AG09309 (cell line): Measurements from ENCODE around the gene TOMT.

Experiments
- DNase-seq: peaks from one replicate; pipeline ENCODE4 v3.0.0-alpha.2; 2010; ENCODE audit warnings: low read depth
- H3K4me3 ChIP-seq: 2 replicates; pipeline ENCODE4 v1.5.1; 2011; ENCODE audit warnings: mild to moderate bottlenecking, low read depth, low read length, moderate library complexity; ENCODE audit not compliant: control insufficient read depth
- TF ChIP-seq, protein P1 (sequence below): IDR thresholded peaks from 2 replicates; pipeline ENCODE4 v1.5.1; 2011; ENCODE audit warnings: mild to moderate bottlenecking, low read depth, low read length, inconsistent platforms; ENCODE audit not compliant: insufficient read depth, control insufficient read depth; ENCODE audit errors: missing control alignments

TOMT gene

DNA sequence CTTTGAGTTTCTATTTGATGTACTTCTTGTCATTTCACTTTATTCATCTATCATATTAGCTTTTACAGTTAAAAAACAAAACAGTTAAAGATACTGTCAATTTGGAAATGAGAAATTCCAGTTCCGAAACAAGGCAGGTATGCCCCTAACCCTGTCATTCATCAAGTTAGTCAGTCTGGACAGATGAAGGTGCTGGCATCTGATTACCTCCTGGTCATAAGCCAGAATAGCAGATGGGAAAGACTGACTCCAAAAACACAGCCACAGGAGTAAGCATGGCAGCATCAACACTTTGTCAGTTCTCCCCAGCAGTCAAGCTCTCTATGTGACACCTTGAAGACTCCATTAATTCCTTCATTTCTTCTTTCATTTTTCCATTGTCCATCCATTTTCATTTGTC lies 20.8 kb upstream of the TOMT start:
- DNase-seq = no peak
- TF ChIP-seq, protein P1, sequence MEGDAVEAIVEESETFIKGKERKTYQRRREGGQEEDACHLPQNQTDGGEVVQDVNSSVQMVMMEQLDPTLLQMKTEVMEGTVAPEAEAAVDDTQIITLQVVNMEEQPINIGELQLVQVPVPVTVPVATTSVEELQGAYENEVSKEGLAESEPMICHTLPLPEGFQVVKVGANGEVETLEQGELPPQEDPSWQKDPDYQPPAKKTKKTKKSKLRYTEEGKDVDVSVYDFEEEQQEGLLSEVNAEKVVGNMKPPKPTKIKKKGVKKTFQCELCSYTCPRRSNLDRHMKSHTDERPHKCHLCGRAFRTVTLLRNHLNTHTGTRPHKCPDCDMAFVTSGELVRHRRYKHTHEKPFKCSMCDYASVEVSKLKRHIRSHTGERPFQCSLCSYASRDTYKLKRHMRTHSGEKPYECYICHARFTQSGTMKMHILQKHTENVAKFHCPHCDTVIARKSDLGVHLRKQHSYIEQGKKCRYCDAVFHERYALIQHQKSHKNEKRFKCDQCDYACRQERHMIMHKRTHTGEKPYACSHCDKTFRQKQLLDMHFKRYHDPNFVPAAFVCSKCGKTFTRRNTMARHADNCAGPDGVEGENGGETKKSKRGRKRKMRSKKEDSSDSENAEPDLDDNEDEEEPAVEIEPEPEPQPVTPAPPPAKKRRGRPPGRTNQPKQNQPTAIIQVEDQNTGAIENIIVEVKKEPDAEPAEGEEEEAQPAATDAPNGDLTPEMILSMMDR = no peak
- no peak overlapping the region for H3K4me3 ChIP-seq

DNA sequence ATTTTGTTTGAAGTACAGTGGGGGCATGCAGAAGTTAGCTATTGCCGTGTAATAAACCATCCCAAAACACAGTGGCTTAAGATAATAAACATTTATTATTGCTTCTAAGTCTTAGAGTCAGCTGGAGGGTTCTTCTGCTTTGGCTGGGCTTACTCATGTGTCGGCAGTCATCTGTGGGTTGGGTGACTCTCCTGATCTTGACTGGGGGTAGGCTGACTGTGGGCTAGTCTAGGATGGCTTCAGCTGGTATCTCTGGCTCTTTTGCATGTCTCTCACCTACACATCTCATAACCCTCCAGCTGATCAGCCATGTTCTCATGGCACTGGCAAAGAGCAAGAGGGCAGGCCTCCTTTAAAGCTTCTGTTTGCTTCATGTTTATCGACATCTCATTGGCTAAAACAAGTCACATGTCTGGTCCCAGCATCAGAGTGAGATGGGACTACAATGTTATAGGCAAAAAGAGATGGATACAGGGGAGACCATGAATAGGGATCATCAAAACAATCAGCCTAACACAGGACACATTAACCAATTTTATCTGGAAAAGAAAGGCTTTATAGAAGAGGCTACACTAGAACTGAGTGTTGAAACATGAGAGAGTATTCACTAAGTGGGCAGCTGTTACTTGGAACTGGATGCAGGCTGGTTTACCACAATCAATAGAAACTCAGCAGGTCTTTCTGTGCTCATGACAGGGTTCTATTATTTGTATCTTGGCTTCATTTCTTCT lies 19.9 kb upstream of the TOMT start:
- H3K4me3 ChIP-seq = no peak overlapping the region
- TF ChIP-seq, protein P1 = no peak
- no peak for DNase-seq

DNA sequence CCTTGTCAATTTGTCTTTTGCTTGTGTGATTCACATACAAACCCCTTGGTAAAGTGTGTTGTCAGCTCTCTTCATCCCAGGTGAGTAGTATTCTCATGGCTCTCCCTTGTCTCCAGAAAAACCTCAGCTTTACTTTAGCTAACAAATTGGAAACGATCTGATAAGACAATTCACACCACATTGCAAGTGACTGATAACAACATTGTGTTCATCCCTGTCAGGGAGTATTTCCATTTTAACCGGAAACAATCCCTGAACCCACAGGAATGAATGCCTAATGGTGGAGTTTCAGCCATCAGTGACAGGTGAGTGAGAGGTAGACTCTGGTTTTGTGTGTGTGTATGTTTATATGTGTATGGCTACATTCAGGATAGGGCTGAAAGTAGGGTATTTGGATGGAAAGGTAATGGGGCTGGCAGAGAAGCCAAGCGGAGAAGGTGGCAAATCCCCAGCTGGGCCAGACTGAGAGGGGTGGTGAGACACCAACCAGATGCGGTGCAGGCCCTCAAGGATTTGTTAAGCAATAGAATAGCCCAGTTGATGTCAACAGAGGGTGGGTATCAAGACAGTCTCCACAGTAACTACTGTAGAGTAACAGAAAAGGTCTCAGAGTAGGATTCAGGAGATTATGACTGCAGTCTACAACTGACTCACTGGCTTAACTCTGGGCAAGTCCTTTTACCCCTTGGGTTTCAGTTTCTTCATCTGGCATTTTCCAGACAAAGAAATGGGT lies 17.5 kb upstream of the TOMT start:
- H3K4me3 ChIP-seq = no peak overlapping the region
- TF ChIP-seq, protein P1 = no peak
- DNase-seq = no peak

DNA sequence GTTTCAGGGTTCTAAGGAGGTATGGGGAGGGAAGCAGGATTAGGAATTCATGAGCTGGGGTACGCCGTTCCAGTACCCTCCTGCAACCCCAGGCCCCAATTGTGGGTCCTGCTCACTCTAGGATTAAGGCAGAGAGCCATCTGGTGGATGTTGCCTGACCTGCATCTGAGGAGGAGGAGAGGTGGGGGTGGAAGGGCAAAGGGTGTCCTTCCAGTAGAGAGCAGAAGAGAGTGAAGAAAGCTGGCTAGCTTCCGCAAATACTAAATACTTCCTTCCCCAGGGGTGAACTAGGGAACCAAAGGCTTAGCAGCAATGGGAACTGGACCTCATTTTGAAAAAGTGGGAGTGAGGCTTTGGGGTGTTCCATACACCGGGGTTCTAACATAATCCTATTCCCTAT lies 14.4 kb upstream of the TOMT start:
- TF ChIP-seq, protein P1 = peak; percentile 89
- H3K4me3 ChIP-seq = no peak overlapping the region
- no peak for DNase-seq

DNA sequence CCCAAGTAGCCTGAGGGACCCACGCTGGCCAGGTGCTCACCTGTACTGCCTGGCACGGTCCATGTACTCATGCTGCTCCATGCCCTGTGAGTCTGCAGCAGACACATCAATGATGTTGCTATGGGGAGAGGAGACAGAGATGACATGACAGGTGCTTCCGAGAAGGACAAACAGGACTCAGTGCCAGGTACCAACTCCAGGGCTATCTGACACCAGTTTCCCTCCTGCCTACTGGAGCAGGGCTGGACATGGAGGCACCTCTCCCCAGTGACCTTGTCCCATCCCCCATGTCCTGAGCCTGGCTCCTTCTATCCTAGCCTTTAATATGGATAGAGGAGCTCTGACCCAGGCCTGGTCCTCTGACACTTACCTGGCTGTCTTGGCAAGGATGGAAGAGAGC lies 7.0 kb upstream of the TOMT start:
- H3K4me3 ChIP-seq = no peak overlapping the region
- DNase-seq = no peak

DNA sequence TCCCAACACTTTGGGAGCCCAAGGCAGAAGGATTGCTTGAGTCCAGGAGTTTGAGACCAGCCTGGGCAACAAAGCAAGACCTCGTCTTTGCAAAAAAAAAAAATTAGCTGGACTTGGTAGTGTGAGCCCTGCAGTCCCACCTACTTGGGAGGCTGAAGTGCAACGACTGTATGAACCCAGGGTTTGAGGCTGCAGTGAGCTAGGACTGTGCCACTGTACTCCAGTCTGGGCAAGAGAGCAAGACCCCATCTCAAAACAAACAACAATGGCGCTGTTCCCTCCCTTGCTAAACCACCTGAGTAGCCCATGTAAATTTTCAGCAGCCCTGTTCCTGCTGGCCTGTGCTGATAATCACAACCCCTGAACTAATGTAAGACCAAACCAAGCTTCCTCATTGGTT lies 5.7 kb upstream of the TOMT start:
- no peak for DNase-seq
- H3K4me3 ChIP-seq = no peak overlapping the region
- TF ChIP-seq, protein P1 = no peak

More for the DNA sequence above, 7.0 kb upstream of the TOMT start:
- TF ChIP-seq, protein P1 = no peak

DNA sequence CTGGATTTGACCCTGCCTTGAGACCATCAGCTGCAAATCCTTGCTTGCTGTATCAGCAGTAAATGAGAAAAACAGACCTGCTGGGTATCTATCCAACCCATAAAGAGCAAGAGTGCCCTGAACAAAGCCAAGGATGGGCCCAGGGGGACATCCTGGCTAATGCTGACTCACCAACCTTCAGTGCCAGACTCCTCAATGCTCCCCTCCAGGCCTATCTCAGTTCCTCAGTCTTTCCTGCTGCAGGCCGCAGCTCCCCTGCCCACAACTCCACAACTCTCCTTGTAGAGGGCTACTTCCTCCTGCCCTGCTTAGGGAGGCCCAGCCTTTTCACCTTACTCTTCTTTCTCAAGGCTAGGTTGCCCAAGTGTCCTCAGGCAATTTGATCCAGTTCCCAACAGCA lies 5.3 kb upstream of the TOMT start:
- no peak for DNase-seq
- TF ChIP-seq, protein P1 = no peak
- H3K4me3 ChIP-seq = no peak overlapping the region
